ENCODE results near the gene DIP2A. TPM values are rescaled to one million over a fixed set of nuclear protein-coding genes. Genes with fewer than 3 reads are reported as not detected.

Gene DIP2A
- total and polyA plus RNA-seq, 2 of the 13 experiments (the other 11 are each of a cell fraction or from before 2014, with no cell fraction given), result 18.5 to 37.6 TPM

DNA sequence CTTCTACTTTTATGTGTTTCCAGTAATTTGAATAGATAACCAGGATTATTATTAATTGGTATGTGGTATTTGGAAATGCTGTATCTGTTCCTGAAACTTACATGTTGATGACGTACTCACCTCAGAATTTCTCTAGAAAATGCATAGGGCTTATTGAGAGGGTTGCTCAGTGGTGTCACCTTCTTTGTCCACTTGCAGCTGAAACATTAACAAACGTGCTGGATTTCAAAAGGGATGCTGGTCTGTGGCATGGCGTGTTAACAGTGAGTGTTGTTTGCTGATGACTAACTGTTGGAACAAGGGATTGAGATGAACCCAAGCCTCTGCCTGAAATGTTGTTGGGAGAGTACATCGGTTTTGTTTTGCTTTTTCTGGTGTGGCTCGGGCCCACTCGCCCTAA, 78.3 kb downstream of the DIP2A start (continued):
- TF ChIP-seq MEIS1 (CRISPR knock-in tag; IDR thresholded peaks at IDR 0.05; ENCODE audit: borderline replicate concordance) (no peak), SSRP1 (CRISPR knock-in tag; IDR thresholded peaks at IDR 0.05) (no peak), MBD4 (IDR thresholded peaks at IDR 0.05; ENCODE audit: borderline replicate concordance, low read length) (no peak), HHEX (CRISPR knock-in tag; IDR thresholded peaks at IDR 0.05) (no peak), ZNF3 (CRISPR knock-in tag; IDR thresholded peaks at IDR 0.05) (no peak), GABPB1 (CRISPR knock-in tag; IDR thresholded peaks at IDR 0.05) (no peak), MZF1 (CRISPR knock-in tag; IDR thresholded peaks at IDR 0.05; ENCODE audit: borderline replicate concordance) (no peak), PTBP1 (IDR thresholded peaks at IDR 0.05; ENCODE audit: low read depth, low read length, poor library complexity, severe bottlenecking) (no peak), ZBTB42 (CRISPR knock-in tag; IDR thresholded peaks at IDR 0.05) (no peak), ISL2 (CRISPR knock-in tag; IDR thresholded peaks at IDR 0.05) (no peak), ZNF792 (CRISPR knock-in tag; IDR thresholded peaks at IDR 0.05) (no peak), ZNF292 (CRISPR knock-in tag; IDR thresholded peaks at IDR 0.05; ENCODE audit: borderline replicate concordance, low read depth) (no peak)

DNA sequence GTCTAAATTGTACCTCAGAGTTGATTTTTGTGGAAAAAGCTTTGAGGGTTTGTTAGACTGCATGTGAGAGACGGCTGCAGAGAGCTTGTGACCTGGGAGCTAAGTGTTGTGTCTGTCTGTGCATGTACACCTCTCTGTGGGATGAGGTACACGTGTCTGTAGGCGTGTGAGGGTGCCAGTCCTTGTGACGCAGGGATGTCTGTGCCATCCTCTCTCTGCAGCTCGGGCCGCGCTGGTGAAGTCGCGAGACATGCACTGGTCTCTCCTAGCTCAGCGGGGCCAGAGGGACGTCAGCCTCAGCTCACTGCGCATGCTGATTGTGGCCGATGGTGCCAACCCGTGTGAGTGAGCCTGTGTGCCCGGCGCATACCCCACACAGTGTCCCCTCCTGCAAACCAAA, 79.6 kb downstream of the DIP2A start:
- Histone ChIP-seq H3K27ac (ENCODE audit: extremely low read length, insufficient read depth, low read length) (no peak overlapping the region), H3K4me1 (ENCODE audit: insufficient read depth, low read length) (no peaks in the 10 kb centered on the region), H3K9ac (ENCODE audit: insufficient read depth, low read depth, low read length) (no peak overlapping the region), H3K79me2 (ENCODE audit: insufficient read depth, low read length) (no peaks in the 10 kb centered on the region), H2AFZ (ENCODE audit: low read length) (no peak overlapping the region), H4K20me1 (ENCODE audit: insufficient read depth, low read length) (no peaks in the 10 kb centered on the region), H3K4me3 (replicated peaks in 1 of 3; ENCODE audit: insufficient read depth in 1 of 3, low read depth in 2 of 3, low read length in 3 of 3) (no peak overlapping the region), H3K9me3 (ENCODE audit: low read length) (no peaks in the 10 kb centered on the region), H3K27me3 (ENCODE audit: control insufficient read depth in 1 of 2, insufficient read depth in 2 of 2, low read length in 2 of 2) (no peaks in the 10 kb centered on the region), H3K4me2 (ENCODE audit: low read depth, low read length) (no peak overlapping the region), H3K36me3 (replicated peaks in 1 of 2; ENCODE audit: control insufficient read depth in 1 of 2, insufficient read depth in 2 of 2, low read length in 2 of 2) (peaks cover 31 to 80% of the 10 kb centered on the region in 2 experiments)
- BruUV-seq (replicated peaks), result no TSS peak
- ChIA-PET POLR2A (no interaction called here), CTCF (ENCODE audit: low intra/inter-chr PET ratio, low total read pairs) (no interaction called here)
- ATAC-seq (no peak), DNase-seq (ENCODE audit: low spot score) (no peak), FAIRE-seq (no peak)
- in situ Hi-C loops (cut with HindIII; ENCODE audit: extremely low pct_ligation_motif_present, low pct_unique_long_range_greater_than_20kb), result no loop called here
- no peak for TF ChIP-seq PHB2 (IDR thresholded peaks at IDR 0.05; ENCODE audit: partially characterized antibody)
- no peak for TF ChIP-seq ZC3H4 (CRISPR knock-in tag; IDR thresholded peaks at IDR 0.05; ENCODE audit: borderline replicate concordance)
- TF ChIP-seq, protein P1, sequence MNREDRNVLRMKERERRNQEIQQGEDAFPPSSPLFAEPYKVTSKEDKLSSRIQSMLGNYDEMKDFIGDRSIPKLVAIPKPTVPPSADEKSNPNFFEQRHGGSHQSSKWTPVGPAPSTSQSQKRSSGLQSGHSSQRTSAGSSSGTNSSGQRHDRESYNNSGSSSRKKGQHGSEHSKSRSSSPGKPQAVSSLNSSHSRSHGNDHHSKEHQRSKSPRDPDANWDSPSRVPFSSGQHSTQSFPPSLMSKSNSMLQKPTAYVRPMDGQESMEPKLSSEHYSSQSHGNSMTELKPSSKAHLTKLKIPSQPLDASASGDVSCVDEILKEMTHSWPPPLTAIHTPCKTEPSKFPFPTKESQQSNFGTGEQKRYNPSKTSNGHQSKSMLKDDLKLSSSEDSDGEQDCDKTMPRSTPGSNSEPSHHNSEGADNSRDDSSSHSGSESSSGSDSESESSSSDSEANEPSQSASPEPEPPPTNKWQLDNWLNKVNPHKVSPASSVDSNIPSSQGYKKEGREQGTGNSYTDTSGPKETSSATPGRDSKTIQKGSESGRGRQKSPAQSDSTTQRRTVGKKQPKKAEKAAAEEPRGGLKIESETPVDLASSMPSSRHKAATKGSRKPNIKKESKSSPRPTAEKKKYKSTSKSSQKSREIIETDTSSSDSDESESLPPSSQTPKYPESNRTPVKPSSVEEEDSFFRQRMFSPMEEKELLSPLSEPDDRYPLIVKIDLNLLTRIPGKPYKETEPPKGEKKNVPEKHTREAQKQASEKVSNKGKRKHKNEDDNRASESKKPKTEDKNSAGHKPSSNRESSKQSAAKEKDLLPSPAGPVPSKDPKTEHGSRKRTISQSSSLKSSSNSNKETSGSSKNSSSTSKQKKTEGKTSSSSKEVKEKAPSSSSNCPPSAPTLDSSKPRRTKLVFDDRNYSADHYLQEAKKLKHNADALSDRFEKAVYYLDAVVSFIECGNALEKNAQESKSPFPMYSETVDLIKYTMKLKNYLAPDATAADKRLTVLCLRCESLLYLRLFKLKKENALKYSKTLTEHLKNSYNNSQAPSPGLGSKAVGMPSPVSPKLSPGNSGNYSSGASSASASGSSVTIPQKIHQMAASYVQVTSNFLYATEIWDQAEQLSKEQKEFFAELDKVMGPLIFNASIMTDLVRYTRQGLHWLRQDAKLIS (CRISPR knock-in tag; IDR thresholded peaks at IDR 0.05), result no peak
- TF ChIP-seq, protein P2, sequence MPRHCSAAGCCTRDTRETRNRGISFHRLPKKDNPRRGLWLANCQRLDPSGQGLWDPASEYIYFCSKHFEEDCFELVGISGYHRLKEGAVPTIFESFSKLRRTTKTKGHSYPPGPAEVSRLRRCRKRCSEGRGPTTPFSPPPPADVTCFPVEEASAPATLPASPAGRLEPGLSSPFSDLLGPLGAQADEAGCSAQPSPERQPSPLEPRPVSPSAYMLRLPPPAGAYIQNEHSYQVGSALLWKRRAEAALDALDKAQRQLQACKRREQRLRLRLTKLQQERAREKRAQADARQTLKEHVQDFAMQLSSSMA (CRISPR knock-in tag; IDR thresholded peaks at IDR 0.05), result no peak
- TF ChIP-seq PRMT3 (CRISPR knock-in tag; IDR thresholded peaks at IDR 0.05; ENCODE audit: borderline replicate concordance, low read depth), result no peak
- TF ChIP-seq WIZ (CRISPR knock-in tag; IDR thresholded peaks at IDR 0.05), result no peak
- no peak for TF ChIP-seq NRL (CRISPR knock-in tag; IDR thresholded peaks at IDR 0.05; ENCODE audit: borderline replicate concordance)
- TF ChIP-seq BCL6 (CRISPR knock-in tag; IDR thresholded peaks at IDR 0.05), result no peak
- 100% methylated on average over 5 of the region's 16 CpGs for WGBS (ENCODE audit: low lambda C conversion rate)
- intact Hi-C loops (cut with micrococcal nuclease; ENCODE audit: unreplicated experiment), result no loop called here

Data from HepG2 (cell line).